ENCODE data around the gene PPP2R3C.

DNA sequence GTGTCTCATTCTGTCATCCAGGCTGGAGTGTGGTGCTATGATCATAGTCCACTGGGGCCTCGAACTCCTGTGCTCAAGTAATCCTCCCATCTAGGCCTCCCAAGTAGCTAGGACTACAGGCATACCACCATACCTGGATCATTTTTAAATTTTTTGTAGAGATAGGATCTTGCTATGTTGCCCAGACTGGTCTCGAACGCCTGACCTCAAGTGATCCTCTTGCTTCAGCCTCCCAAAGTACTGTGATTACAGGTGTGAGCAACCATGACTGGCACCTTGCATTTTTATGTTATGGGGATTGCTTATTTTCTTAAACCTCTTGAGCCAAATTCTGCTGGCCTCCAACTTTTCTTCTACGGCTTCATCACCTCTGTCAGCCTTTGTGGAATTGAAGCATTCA, 27.4 kb upstream of the PPP2R3C start:
- TF ChIP-seq EP300 (IDR thresholded peaks at IDR 0.05) (no peak), POLR2A (IDR thresholded peaks at IDR 0.05) (no peak)

All from tibial nerve (tissue), 3 donors.